Measurements from ENCODE around the gene LRRFIP2. TPM values are rescaled to one million over a fixed set of nuclear protein-coding genes. Genes with fewer than 3 reads are reported as not detected.
"Not testable (repeated sequence)": the region's sequence is repeated elsewhere in the genome, so short reads cannot be mapped to it uniquely, and the experiment has no call there.

Gene LRRFIP2
- total RNA-seq, 1 donor from 2014 or later = 34.7 TPM

- ATAC-seq (peak; percentile 69), DNase-seq (ENCODE audit: low spot score) (no peak)
These were observed 28.8 kb downstream of the LRRFIP2 start for GRCh38 chr3:37145611-37146010.

GRCh38 chr3:37144806-37145205, 29.6 kb downstream of the LRRFIP2 start:
- DNase-seq (ENCODE audit: low spot score) (no peak), ATAC-seq (peak; percentile 42)

GRCh38 chr3:37143821-37144220, 30.6 kb downstream of the LRRFIP2 start:
- ATAC-seq = no peak

GRCh38 chr3:37141676-37142075, 32.7 kb downstream of the LRRFIP2 start:
- peak; percentile 67 for DNase-seq (ENCODE audit: low spot score)

More at GRCh38 chr3:37143821-37144220, 30.6 kb downstream of the LRRFIP2 start:
- DNase-seq (ENCODE audit: low spot score) = no peak

GRCh38 chr3:37140899-37141541, 33.4 kb downstream of the LRRFIP2 start:
- DNase-seq (ENCODE audit: low spot score) (no peak), ATAC-seq (no peak)

More at GRCh38 chr3:37141676-37142075, 32.7 kb downstream of the LRRFIP2 start:
- ATAC-seq = peak; percentile 63

- peak; percentile 83 for ATAC-seq
- no peak for DNase-seq (ENCODE audit: low spot score)
These were observed 34.8 kb downstream of the LRRFIP2 start for GRCh38 chr3:37139567-37140052.

GRCh38 chr3:37138816-37139215, 35.6 kb downstream of the LRRFIP2 start:
- DNase-seq (ENCODE audit: low spot score) (no peak), ATAC-seq (peak; percentile 70)

GRCh38 chr3:37137516-37137915, 36.9 kb downstream of the LRRFIP2 start:
- DNase-seq (ENCODE audit: low spot score) (no peak), ATAC-seq (no peak)

- ATAC-seq = no peak
- no peak for DNase-seq (ENCODE audit: low spot score)
These were observed 38.3 kb downstream of the LRRFIP2 start for GRCh38 chr3:37136067-37136466.

GRCh38 chr3:37135561-37135960, 38.8 kb downstream of the LRRFIP2 start:
- no peak for ATAC-seq

GRCh38 chr3:37132334-37132733, 42.0 kb downstream of the LRRFIP2 start:
- ATAC-seq (no peak), DNase-seq (ENCODE audit: low spot score) (no peak)

More at GRCh38 chr3:37135561-37135960, 38.8 kb downstream of the LRRFIP2 start:
- no peak for DNase-seq (ENCODE audit: low spot score)

- no peak for DNase-seq (ENCODE audit: low spot score)
- ATAC-seq = no peak
These were observed 42.6 kb downstream of the LRRFIP2 start for GRCh38 chr3:37131860-37132144.

GRCh38 chr3:37130984-37131859, 43.2 kb downstream of the LRRFIP2 start:
- ATAC-seq (peak; percentile 24), DNase-seq (ENCODE audit: low spot score) (no peak)

GRCh38 chr3:37130448-37130847, 43.9 kb downstream of the LRRFIP2 start:
- no peak for ATAC-seq
- no peak for DNase-seq (ENCODE audit: low spot score)

GRCh38 chr3:37129871-37130270, 44.5 kb downstream of the LRRFIP2 start:
- ATAC-seq (no peak), DNase-seq (ENCODE audit: low spot score) (no peak)

GRCh38 chr3:37127340-37127739, 47.0 kb downstream of the LRRFIP2 start:
- ATAC-seq (peak; percentile 89), DNase-seq (ENCODE audit: low spot score) (no peak)

- no peak for ATAC-seq
- DNase-seq (ENCODE audit: low spot score) = no peak
These were observed 47.5 kb downstream of the LRRFIP2 start for GRCh38 chr3:37126856-37127255.

- ATAC-seq (no peak), DNase-seq (ENCODE audit: low spot score) (no peak)
These were observed 48.9 kb downstream of the LRRFIP2 start for GRCh38 chr3:37125195-37126073.

GRCh38 chr3:37124435-37124834, 49.9 kb downstream of the LRRFIP2 start:
- ATAC-seq (no peak), DNase-seq (ENCODE audit: low spot score) (no peak)

- no peak for ATAC-seq
- DNase-seq (ENCODE audit: low spot score) = no peak
These were observed 51.1 kb downstream of the LRRFIP2 start for GRCh38 chr3:37123292-37123691.

GRCh38 chr3:37122069-37122468, 52.3 kb downstream of the LRRFIP2 start:
- not testable (repeated sequence) for DNase-seq (ENCODE audit: low spot score); ATAC-seq
